ENCODE results near the gene LENG1. TPM values are rescaled to one million over a fixed set of nuclear protein-coding genes. Genes with fewer than 3 reads are reported as not detected.
A peak's percentile ranks its signal among the peaks of the same experiment; 100 is the strongest.

The LENG1 gene
- total RNA-seq, 6 experiments from 2014 or later: 1.2 to 3.5 (median 3.2) TPM

- TF ChIP-seq CTCF (IDR thresholded peaks at IDR 0.05) (no peak), POLR2A (IDR thresholded peaks at IDR 0.05) (no peak)
- H3K27ac ChIP-seq: peak overlapping the region; percentile 86 to 95 (median 94)
- H3K4me3 ChIP-seq: peak overlapping the region; percentile 65 to 71 (median 69)
- ATAC-seq (no peak), DNase-seq (peak in 1 of 3 donors; percentile 35)
- H3K9me3 ChIP-seq: no peaks in the 10 kb centered on the region
- peaks cover 0 to 60% (median 31%) of the 10 kb centered on the region in 4 donors for H3K4me1 ChIP-seq
- peaks cover 17 to 57% (median 31%) of the 10 kb centered on the region in 4 donors for H3K36me3 ChIP-seq
- no peaks in the 10 kb centered on the region for H3K27me3 ChIP-seq
- 34% methylated on average over 13 of the region's 13 CpGs for WGBS (ENCODE audit: insufficient coverage, low coverage, low lambda C conversion rate, missing lambda C conversion rate)
- intact Hi-C loops (cut with DNase I): no loop called here
Observed at GRCh38 chr19:54201980-54202379, 42.5 kb upstream of the LENG1 start.

- TF ChIP-seq POLR2A (IDR thresholded peaks at IDR 0.05) (no peak), CTCF (IDR thresholded peaks at IDR 0.05) (no peak)
- peak overlapping the region; percentile 65 to 71 (median 69) for H3K4me3 ChIP-seq
- no peaks in the 10 kb centered on the region for H3K27me3 ChIP-seq
- intact Hi-C loops (cut with DNase I): no loop called here
- no peaks in the 10 kb centered on the region for H3K9me3 ChIP-seq
- H3K36me3 ChIP-seq: peaks cover 9 to 50% (median 27%) of the 10 kb centered on the region in 4 donors
- H3K27ac ChIP-seq: peak overlapping the region; percentile 86 to 95 (median 94)
- peaks cover 0 to 60% (median 31%) of the 10 kb centered on the region in 4 donors for H3K4me1 ChIP-seq
- 0% methylated on average over 12 of the region's 28 CpGs for WGBS (ENCODE audit: insufficient coverage, low coverage, low lambda C conversion rate, missing lambda C conversion rate)
- peak in 1 of 3 donors; percentile 57 for DNase-seq
- peak in 2 of 4 donors; percentile 0 for ATAC-seq
Observed at GRCh38 chr19:54201172-54201701, 41.7 kb upstream of the LENG1 start.

GRCh38 chr19:54199401-54199800 lies 39.9 kb upstream of the LENG1 start:
- peak overlapping the region in 1 of 3 donors; percentile 86 for H3K27ac ChIP-seq
- TF ChIP-seq POLR2A (IDR thresholded peaks at IDR 0.05): no peak
- TF ChIP-seq CTCF (IDR thresholded peaks at IDR 0.05): no peak
- H3K36me3 ChIP-seq: peaks cover 5 to 36% (median 14%) of the 10 kb centered on the region in 4 donors
- no peaks in the 10 kb centered on the region for H3K27me3 ChIP-seq
- intact Hi-C loops (cut with DNase I): no loop called here
- ATAC-seq: no peak
- no peaks in the 10 kb centered on the region for H3K9me3 ChIP-seq
- DNase-seq: no peak
- no peak overlapping the region for H3K4me3 ChIP-seq
- peaks cover 0 to 43% (median 21%) of the 10 kb centered on the region in 4 donors for H3K4me1 ChIP-seq
- 88% methylated on average over 11 of the region's 16 CpGs for WGBS (ENCODE audit: insufficient coverage, low coverage, low lambda C conversion rate, missing lambda C conversion rate)

GRCh38 chr19:54197121-54197520 lies 37.6 kb upstream of the LENG1 start:
- Histone ChIP-seq H3K27me3 (no peaks in the 10 kb centered on the region), H3K36me3 (peaks cover 3 to 34% (median 13%) of the 10 kb centered on the region in 4 donors), H3K27ac (peak overlapping the region in 2 of 3 donors; percentile 62 to 88), H3K4me3 (no peak overlapping the region), H3K9me3 (no peaks in the 10 kb centered on the region), H3K4me1 (peaks cover 0 to 22% (median 11%) of the 10 kb centered on the region in 4 donors)
- intact Hi-C loops (cut with DNase I): no loop called here
- peak in 1 of 3 donors; percentile 14 for DNase-seq
- no peak for ATAC-seq
- 43% methylated on average over 3 of the region's 3 CpGs for WGBS (ENCODE audit: insufficient coverage, low coverage, low lambda C conversion rate, missing lambda C conversion rate)
- TF ChIP-seq POLR2A (IDR thresholded peaks at IDR 0.05): no peak
- no peak for TF ChIP-seq CTCF (IDR thresholded peaks at IDR 0.05)
